ENCODE measurements around the gene NDFIP1. TPM values are rescaled to one million over a fixed set of nuclear protein-coding genes. Genes with fewer than 3 reads are reported as not detected.

Gene NDFIP1
- polyA plus RNA-seq, 1 donor (not counting 4 experiments of a cell fraction or from before 2014, with no cell fraction given): 38.2 TPM

- Histone ChIP-seq H3K9ac (ENCODE audit: control insufficient read depth, extremely low read depth, insufficient read depth, low read length) (no peak overlapping the region), H2AFZ (ENCODE audit: control insufficient read depth, low read length) (no peak overlapping the region), H3K4me3 (ENCODE audit: control insufficient read depth in 2 of 3, extremely low read depth in 1 of 3, insufficient read depth in 2 of 3, low read depth in 1 of 3, low read length in 3 of 3) (no peak overlapping the region), H3K36me3 (ENCODE audit: control insufficient read depth in 2 of 2, extremely low read depth in 1 of 2, insufficient read depth in 2 of 2, low read length in 2 of 2) (peaks cover 2 to 4% of the 10 kb centered on the region in 2 experiments), H3K4me1 (ENCODE audit: control insufficient read depth, extremely low read depth, insufficient read depth, low read length) (peaks cover 12% of the 10 kb centered on the region), H3K4me2 (ENCODE audit: control insufficient read depth, extremely low read depth, insufficient read depth, low read depth, low read length) (no peak overlapping the region), H4K20me1 (ENCODE audit: control insufficient read depth, extremely low read depth, insufficient read depth, low read length) (no peaks in the 10 kb centered on the region), H3K27me3 (ENCODE audit: control insufficient read depth, extremely low read depth, insufficient read depth, low read length) (no peaks in the 10 kb centered on the region), H3K27ac (ENCODE audit: control insufficient read depth, insufficient read depth, low read length) (no peak overlapping the region), H3K9me1 (ENCODE audit: control insufficient read depth, extremely low read depth, insufficient read depth, low read length) (no peaks in the 10 kb centered on the region), H3K79me2 (ENCODE audit: control insufficient read depth, insufficient read depth, low read length) (peaks cover 80% of the 10 kb centered on the region), H3K9me3 (ENCODE audit: control insufficient read depth, low read depth, low read length) (no peaks in the 10 kb centered on the region)
- FAIRE-seq (no peak), DNase-seq (ENCODE audit: low read depth, low spot score) (no peak)
- dilution Hi-C loops (cut with MboI; ENCODE audit: extremely low pct_ligation_motif_present, low sequenced_read_pairs): no loop called here
- TF ChIP-seq EZH2 (IDR thresholded peaks at IDR 0.05; ENCODE audit: low read length) (no peak), CTCF (optimal IDR thresholded peaks at IDR 0.05 in 1 of 3, IDR thresholded peaks at IDR 0.05 in 1 of 3, conservative IDR thresholded peaks at IDR 0.05 in 1 of 3; ENCODE audit: extremely low read depth in 1 of 3, insufficient read depth in 2 of 3, low read length in 3 of 3) (no peak)
Observed at GRCh38 chr5:142125378-142125777, 16.8 kb downstream of the NDFIP1 start.

GRCh38 chr5:142125963-142126362 lies 17.4 kb downstream of the NDFIP1 start:
- H3K9me3 ChIP-seq (ENCODE audit: control insufficient read depth, low read depth, low read length): no peaks in the 10 kb centered on the region
- dilution Hi-C loops (cut with MboI; ENCODE audit: extremely low pct_ligation_motif_present, low sequenced_read_pairs): no loop called here
- H3K4me1 ChIP-seq (ENCODE audit: control insufficient read depth, extremely low read depth, insufficient read depth, low read length): peaks cover 8% of the 10 kb centered on the region
- FAIRE-seq (no peak), DNase-seq (ENCODE audit: low read depth, low spot score) (no peak)
- TF ChIP-seq CTCF (optimal IDR thresholded peaks at IDR 0.05 in 1 of 3, IDR thresholded peaks at IDR 0.05 in 1 of 3, conservative IDR thresholded peaks at IDR 0.05 in 1 of 3; ENCODE audit: extremely low read depth in 1 of 3, insufficient read depth in 2 of 3, low read length in 3 of 3) (no peak), EZH2 (IDR thresholded peaks at IDR 0.05; ENCODE audit: low read length) (no peak)
- H3K36me3 ChIP-seq (ENCODE audit: control insufficient read depth in 2 of 2, extremely low read depth in 1 of 2, insufficient read depth in 2 of 2, low read length in 2 of 2): peaks cover 2 to 4% of the 10 kb centered on the region in 2 experiments
- H3K27me3 ChIP-seq (ENCODE audit: control insufficient read depth, extremely low read depth, insufficient read depth, low read length): no peaks in the 10 kb centered on the region
- no peak overlapping the region for H3K4me3 ChIP-seq (ENCODE audit: control insufficient read depth in 2 of 3, extremely low read depth in 1 of 3, insufficient read depth in 2 of 3, low read depth in 1 of 3, low read length in 3 of 3)
- no peak overlapping the region for H3K27ac ChIP-seq (ENCODE audit: control insufficient read depth, insufficient read depth, low read length)
- no peaks in the 10 kb centered on the region for H4K20me1 ChIP-seq (ENCODE audit: control insufficient read depth, extremely low read depth, insufficient read depth, low read length)
- no peaks in the 10 kb centered on the region for H3K9me1 ChIP-seq (ENCODE audit: control insufficient read depth, extremely low read depth, insufficient read depth, low read length)
- no peak overlapping the region for H3K4me2 ChIP-seq (ENCODE audit: control insufficient read depth, extremely low read depth, insufficient read depth, low read depth, low read length)
- no peak overlapping the region for H2AFZ ChIP-seq (ENCODE audit: control insufficient read depth, low read length)
- H3K79me2 ChIP-seq (ENCODE audit: control insufficient read depth, insufficient read depth, low read length): peaks cover 80% of the 10 kb centered on the region
- no peak overlapping the region for H3K9ac ChIP-seq (ENCODE audit: control insufficient read depth, extremely low read depth, insufficient read depth, low read length)
